ENCODE data around the gene WEE1.

Gene WEE1

GRCh38 chr11:9594267-9595046 lies 21.0 kb downstream of the WEE1 start:
- 100% methylated on average over 9 of the region's 11 CpGs for WGBS (ENCODE audit: insufficient coverage)
- Histone ChIP-seq H3K36me3 (ENCODE audit: control insufficient read depth in 4 of 4, insufficient read depth in 4 of 4, low read length in 3 of 4) (peaks cover 0 to 10% (median 4%) of the 10 kb centered on the region in 4 experiments), H3K27me3 (replicated peaks in 2 of 5; ENCODE audit: control insufficient read depth in 4 of 5, insufficient read depth in 5 of 5, low read length in 4 of 5) (no peaks in the 10 kb centered on the region), H3K4me3 (ENCODE audit: control insufficient read depth in 1 of 7, extremely low read depth in 1 of 7, insufficient read depth in 4 of 7, low read depth in 2 of 7, low read length in 6 of 7) (no peak overlapping the region), H3K4me1 (ENCODE audit: control extremely low read depth in 1 of 4, control insufficient read depth in 4 of 4, insufficient read depth in 4 of 4, low read length in 3 of 4) (no peaks in the 10 kb centered on the region), H3K9me3 (ENCODE audit: control extremely low read depth in 1 of 5, control insufficient read depth in 4 of 5, insufficient read depth in 2 of 5, low read depth in 1 of 5, low read length in 4 of 5) (no peaks in the 10 kb centered on the region), H3K27ac (ENCODE audit: insufficient read depth in 1 of 2, low read depth in 1 of 2, low read length in 2 of 2, poor library complexity in 1 of 2, severe bottlenecking in 2 of 2) (no peak overlapping the region)
- no peak for DNase-seq
- POLR2A ChIA-PET = interaction anchor here (0.6 kb wide), 1 partner anchor 9 kb away, joined by 3 read pairs; no protein-coding TSS in a partner anchor
- CTCF ChIA-PET = interaction anchor here (0.9 to 1.4 kb wide), 3 partner anchors 18 to 155 kb away, joined by 3 to 4 read pairs (median 3); no protein-coding TSS in a partner anchor

GRCh38 chr11:9596926-9597464 lies 23.5 kb downstream of the WEE1 start:
- POLR2A ChIA-PET = no interaction called here
- Histone ChIP-seq H3K9me3 (ENCODE audit: control extremely low read depth in 1 of 5, control insufficient read depth in 4 of 5, insufficient read depth in 2 of 5, low read depth in 1 of 5, low read length in 4 of 5) (no peaks in the 10 kb centered on the region), H3K4me1 (ENCODE audit: control extremely low read depth in 1 of 4, control insufficient read depth in 4 of 4, insufficient read depth in 4 of 4, low read length in 3 of 4) (peaks cover 5 to 19% (median 16%) of the 10 kb centered on the region in 4 experiments), H3K27me3 (replicated peaks in 2 of 5; ENCODE audit: control insufficient read depth in 4 of 5, insufficient read depth in 5 of 5, low read length in 4 of 5) (no peaks in the 10 kb centered on the region), H3K27ac (ENCODE audit: insufficient read depth in 1 of 2, low read depth in 1 of 2, low read length in 2 of 2, poor library complexity in 1 of 2, severe bottlenecking in 2 of 2) (no peak overlapping the region), H3K36me3 (ENCODE audit: control insufficient read depth in 4 of 4, insufficient read depth in 4 of 4, low read length in 3 of 4) (no peaks in the 10 kb centered on the region), H3K4me3 (ENCODE audit: control insufficient read depth in 1 of 7, extremely low read depth in 1 of 7, insufficient read depth in 4 of 7, low read depth in 2 of 7, low read length in 6 of 7) (no peak overlapping the region)
- CTCF ChIA-PET = interaction anchor here (0.6 to 1.2 kb wide), 5 partner anchors 9 to 62 kb away, joined by 3 read pairs; partner anchors contain the start of gene WEE1
- WGBS (ENCODE audit: insufficient coverage) = 89% methylated on average over 3 of the region's 4 CpGs
- no peak for DNase-seq

DNA sequence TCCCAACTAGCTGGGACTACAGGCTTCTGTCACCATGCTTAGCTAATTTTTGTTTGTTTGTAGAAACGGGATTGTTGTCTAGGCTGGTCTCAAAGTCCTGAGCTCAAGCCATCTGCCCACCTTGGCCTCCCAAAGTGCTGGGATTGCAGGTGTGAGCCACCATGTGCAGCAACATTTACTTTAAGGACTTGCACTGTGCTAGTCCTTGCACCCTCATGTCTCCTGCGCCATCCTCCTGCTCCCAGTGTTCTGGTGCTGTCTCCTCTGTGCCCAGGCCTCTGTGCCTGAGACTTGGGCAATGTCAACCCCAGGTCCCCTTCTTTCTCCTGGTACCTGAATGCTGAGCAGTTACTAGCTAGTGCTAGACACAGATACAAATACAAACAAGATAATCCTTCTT lies 26.7 kb downstream of the WEE1 start:
- H3K27ac ChIP-seq (ENCODE audit: insufficient read depth in 1 of 2, low read depth in 1 of 2, low read length in 2 of 2, poor library complexity in 1 of 2, severe bottlenecking in 2 of 2) = no peak overlapping the region
- ChIA-PET POLR2A (interaction anchor here (0.7 kb wide), 1 partner anchor 23 kb away, joined by 3 read pairs; no protein-coding TSS in a partner anchor), CTCF (interaction anchor here (0.9 to 2.5 kb wide), 8 partner anchors 12 to 148 kb away, joined by 3 to 12 read pairs (median 3); partner anchors contain the start of gene WEE1)
- no peak for DNase-seq
- no peaks in the 10 kb centered on the region for H3K9me3 ChIP-seq (ENCODE audit: control extremely low read depth in 1 of 5, control insufficient read depth in 4 of 5, insufficient read depth in 2 of 5, low read depth in 1 of 5, low read length in 4 of 5)
- H3K4me1 ChIP-seq (ENCODE audit: control extremely low read depth in 1 of 4, control insufficient read depth in 4 of 4, insufficient read depth in 4 of 4, low read length in 3 of 4) = peaks cover 5 to 30% (median 22%) of the 10 kb centered on the region in 4 experiments
- H3K36me3 ChIP-seq (ENCODE audit: control insufficient read depth in 4 of 4, insufficient read depth in 4 of 4, low read length in 3 of 4) = no peaks in the 10 kb centered on the region
- H3K4me3 ChIP-seq (ENCODE audit: control insufficient read depth in 1 of 7, extremely low read depth in 1 of 7, insufficient read depth in 4 of 7, low read depth in 2 of 7, low read length in 6 of 7) = no peak overlapping the region
- 100% methylated on average over 2 of the region's 2 CpGs for WGBS (ENCODE audit: insufficient coverage)
- H3K27me3 ChIP-seq (replicated peaks in 2 of 5; ENCODE audit: control insufficient read depth in 4 of 5, insufficient read depth in 5 of 5, low read length in 4 of 5) = no peaks in the 10 kb centered on the region

DNA sequence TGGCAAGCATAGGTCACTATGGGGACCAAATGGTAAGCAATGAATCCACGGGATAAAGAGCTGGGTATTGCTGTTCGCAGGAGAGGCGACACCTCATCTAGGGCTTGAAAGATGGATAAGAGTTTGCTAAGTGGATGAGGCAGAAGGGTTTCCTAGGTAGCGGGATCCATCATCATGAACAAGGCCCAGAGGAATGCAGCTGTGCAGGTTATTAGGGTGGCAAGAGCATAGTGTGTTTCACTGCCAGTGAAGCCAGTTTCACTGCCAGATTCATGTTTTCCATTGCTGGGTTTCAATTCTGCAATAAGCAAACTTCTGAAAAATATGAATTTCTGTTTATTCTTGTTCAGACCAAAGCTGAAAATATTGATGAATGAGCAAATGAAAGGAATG lies 27.2 kb downstream of the WEE1 start:
- H3K27ac ChIP-seq (ENCODE audit: insufficient read depth in 1 of 2, low read depth in 1 of 2, low read length in 2 of 2, poor library complexity in 1 of 2, severe bottlenecking in 2 of 2) = no peak overlapping the region
- H3K4me1 ChIP-seq (ENCODE audit: control extremely low read depth in 1 of 4, control insufficient read depth in 4 of 4, insufficient read depth in 4 of 4, low read length in 3 of 4) = peaks cover 5 to 30% (median 22%) of the 10 kb centered on the region in 4 experiments
- no peaks in the 10 kb centered on the region for H3K36me3 ChIP-seq (ENCODE audit: control insufficient read depth in 4 of 4, insufficient read depth in 4 of 4, low read length in 3 of 4)
- ChIA-PET CTCF (interaction anchor here (0.9 to 2.5 kb wide), 13 partner anchors 10 to 147 kb away, joined by 3 to 12 read pairs (median 4); partner anchors contain the start of gene WEE1), POLR2A (interaction anchor here (1.1 kb wide), 1 partner anchor 138 kb away, joined by 3 read pairs; no protein-coding TSS in a partner anchor)
- no peak for DNase-seq
- H3K9me3 ChIP-seq (ENCODE audit: control extremely low read depth in 1 of 5, control insufficient read depth in 4 of 5, insufficient read depth in 2 of 5, low read depth in 1 of 5, low read length in 4 of 5) = no peaks in the 10 kb centered on the region
- WGBS (ENCODE audit: insufficient coverage) = 100% methylated on average over 4 of the region's 4 CpGs
- H3K27me3 ChIP-seq (replicated peaks in 2 of 5; ENCODE audit: control insufficient read depth in 4 of 5, insufficient read depth in 5 of 5, low read length in 4 of 5) = no peaks in the 10 kb centered on the region
- H3K4me3 ChIP-seq (ENCODE audit: control insufficient read depth in 1 of 7, extremely low read depth in 1 of 7, insufficient read depth in 4 of 7, low read depth in 2 of 7, low read length in 6 of 7) = peak overlapping the region in 3 of 7 experiments; percentile 32 to 71 (median 59)

DNA sequence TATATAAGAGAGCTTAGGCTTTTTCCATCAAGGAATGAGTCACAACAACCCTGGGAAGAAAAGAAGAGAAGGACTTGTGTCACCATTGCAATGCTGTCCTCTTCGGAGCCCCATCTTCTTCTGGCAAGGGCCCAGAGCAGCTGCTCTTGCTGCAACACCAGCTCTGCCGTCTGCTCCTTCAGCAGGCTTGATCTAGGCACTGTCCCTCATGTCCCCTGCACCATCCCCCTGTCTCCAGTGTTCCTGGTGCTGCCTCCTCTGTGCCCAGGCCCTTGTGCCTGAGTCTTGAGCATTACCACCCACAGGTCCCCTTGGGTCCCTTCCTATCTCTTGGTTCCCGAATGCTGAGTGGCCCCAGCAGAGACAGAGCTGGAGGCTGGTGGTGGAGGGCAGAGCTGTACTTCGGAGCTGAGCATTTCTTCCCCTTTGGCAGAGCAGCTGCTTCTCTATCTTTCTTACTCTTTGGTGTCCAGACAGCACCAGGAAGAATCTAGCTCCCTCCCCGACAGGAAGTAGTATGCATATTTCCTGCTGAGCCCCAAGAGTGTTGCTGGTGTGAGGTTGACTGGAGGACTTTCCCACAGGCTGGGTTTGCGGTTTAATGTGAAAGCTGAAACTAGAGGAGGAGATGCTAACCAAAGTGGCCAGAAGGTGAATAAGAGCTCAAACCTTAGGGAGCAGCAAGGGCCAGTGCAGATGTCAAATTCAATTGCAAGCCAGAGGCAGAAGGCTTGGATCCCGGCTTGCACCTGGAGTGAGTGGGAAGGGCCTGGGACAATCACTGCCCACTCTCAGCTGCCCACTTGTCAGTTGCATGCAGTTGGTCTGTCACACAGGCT lies 27.8 kb downstream of the WEE1 start:
- Histone ChIP-seq H3K27ac (ENCODE audit: insufficient read depth in 1 of 2, low read depth in 1 of 2, low read length in 2 of 2, poor library complexity in 1 of 2, severe bottlenecking in 2 of 2) (peak overlapping the region; percentile 47 to 60), H3K27me3 (replicated peaks in 2 of 5; ENCODE audit: control insufficient read depth in 4 of 5, insufficient read depth in 5 of 5, low read length in 4 of 5) (no peaks in the 10 kb centered on the region), H3K9me3 (ENCODE audit: control extremely low read depth in 1 of 5, control insufficient read depth in 4 of 5, insufficient read depth in 2 of 5, low read depth in 1 of 5, low read length in 4 of 5) (no peaks in the 10 kb centered on the region), H3K36me3 (ENCODE audit: control insufficient read depth in 4 of 4, insufficient read depth in 4 of 4, low read length in 3 of 4) (no peaks in the 10 kb centered on the region), H3K4me3 (ENCODE audit: control insufficient read depth in 1 of 7, extremely low read depth in 1 of 7, insufficient read depth in 4 of 7, low read depth in 2 of 7, low read length in 6 of 7) (peak overlapping the region; percentile 8 to 71 (median 32)), H3K4me1 (ENCODE audit: control extremely low read depth in 1 of 4, control insufficient read depth in 4 of 4, insufficient read depth in 4 of 4, low read length in 3 of 4) (peaks cover 5 to 30% (median 22%) of the 10 kb centered on the region in 4 experiments)
- POLR2A ChIA-PET = interaction anchor here (0.6 to 1.1 kb wide), 3 partner anchors 12 to 765 kb away, joined by 3 to 4 read pairs (median 3); no protein-coding TSS in a partner anchor
- DNase-seq = peak; percentile 81 to 92 (median 92)
- 6% methylated on average over 6 of the region's 7 CpGs for WGBS (ENCODE audit: insufficient coverage)
- CTCF ChIA-PET = interaction anchor here (0.5 to 2.5 kb wide), 16 partner anchors 10 to 366 kb away, joined by 3 to 12 read pairs (median 3); partner anchors contain the start of gene WEE1

GRCh38 chr11:9601876-9602199 lies 28.4 kb downstream of the WEE1 start:
- no CpG with 5 or more reads among the region's 5 CpGs for WGBS (ENCODE audit: insufficient coverage)
- Histone ChIP-seq H3K27me3 (replicated peaks in 2 of 5; ENCODE audit: control insufficient read depth in 4 of 5, insufficient read depth in 5 of 5, low read length in 4 of 5) (no peaks in the 10 kb centered on the region), H3K27ac (ENCODE audit: insufficient read depth in 1 of 2, low read depth in 1 of 2, low read length in 2 of 2, poor library complexity in 1 of 2, severe bottlenecking in 2 of 2) (peak overlapping the region in 1 of 2 experiments; percentile 60), H3K4me3 (ENCODE audit: control insufficient read depth in 1 of 7, extremely low read depth in 1 of 7, insufficient read depth in 4 of 7, low read depth in 2 of 7, low read length in 6 of 7) (peak overlapping the region in 4 of 7 experiments; percentile 32 to 71 (median 58)), H3K9me3 (ENCODE audit: control extremely low read depth in 1 of 5, control insufficient read depth in 4 of 5, insufficient read depth in 2 of 5, low read depth in 1 of 5, low read length in 4 of 5) (no peaks in the 10 kb centered on the region), H3K36me3 (ENCODE audit: control insufficient read depth in 4 of 4, insufficient read depth in 4 of 4, low read length in 3 of 4) (no peaks in the 10 kb centered on the region), H3K4me1 (ENCODE audit: control extremely low read depth in 1 of 4, control insufficient read depth in 4 of 4, insufficient read depth in 4 of 4, low read length in 3 of 4) (peaks cover 5 to 30% (median 22%) of the 10 kb centered on the region in 4 experiments)
- ChIA-PET POLR2A (interaction anchor here (0.6 to 1.1 kb wide), 3 partner anchors 11 to 764 kb away, joined by 3 to 4 read pairs (median 3); no protein-coding TSS in a partner anchor), CTCF (interaction anchor here (0.5 to 2.5 kb wide), 14 partner anchors 9 to 365 kb away, joined by 3 to 12 read pairs (median 4); no protein-coding TSS in a partner anchor)
- peak in 2 of 3 donors; percentile 12 to 77 for DNase-seq
